ENCODE data around the gene FGL2.
"Not testable (repeated sequence)": the region's sequence is repeated elsewhere in the genome, so short reads cannot be mapped to it uniquely, and the experiment has no call there.

Gene FGL2

DNA sequence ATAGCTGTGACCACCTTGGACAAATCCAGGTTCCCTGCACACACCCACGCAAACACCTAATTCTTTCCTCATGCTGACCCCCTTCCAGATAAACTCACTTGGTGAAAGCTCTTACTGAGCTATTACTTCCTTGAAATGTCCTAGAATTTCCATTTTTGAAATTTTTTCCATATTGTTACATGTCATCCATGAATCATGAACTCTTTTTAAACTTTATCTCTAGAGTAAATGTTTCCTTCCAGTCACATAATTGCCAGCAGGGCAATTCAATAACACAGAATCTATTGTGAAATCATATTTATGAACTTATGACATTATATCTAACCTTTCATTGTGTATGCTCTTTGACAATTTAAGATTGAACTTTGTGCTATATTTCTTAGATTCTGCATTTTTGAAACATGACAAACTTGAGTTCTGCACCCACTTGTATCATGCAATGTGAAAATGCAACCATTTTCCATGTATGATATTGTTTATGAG is 26.8 kb upstream of the FGL2 start:
- DNase-seq (ENCODE audit: extremely low read depth, low read depth): no peak
- no peak overlapping the region for H3K4me3 ChIP-seq (replicated peaks; ENCODE audit: low read depth, low read length)
- TF ChIP-seq, protein P1, sequence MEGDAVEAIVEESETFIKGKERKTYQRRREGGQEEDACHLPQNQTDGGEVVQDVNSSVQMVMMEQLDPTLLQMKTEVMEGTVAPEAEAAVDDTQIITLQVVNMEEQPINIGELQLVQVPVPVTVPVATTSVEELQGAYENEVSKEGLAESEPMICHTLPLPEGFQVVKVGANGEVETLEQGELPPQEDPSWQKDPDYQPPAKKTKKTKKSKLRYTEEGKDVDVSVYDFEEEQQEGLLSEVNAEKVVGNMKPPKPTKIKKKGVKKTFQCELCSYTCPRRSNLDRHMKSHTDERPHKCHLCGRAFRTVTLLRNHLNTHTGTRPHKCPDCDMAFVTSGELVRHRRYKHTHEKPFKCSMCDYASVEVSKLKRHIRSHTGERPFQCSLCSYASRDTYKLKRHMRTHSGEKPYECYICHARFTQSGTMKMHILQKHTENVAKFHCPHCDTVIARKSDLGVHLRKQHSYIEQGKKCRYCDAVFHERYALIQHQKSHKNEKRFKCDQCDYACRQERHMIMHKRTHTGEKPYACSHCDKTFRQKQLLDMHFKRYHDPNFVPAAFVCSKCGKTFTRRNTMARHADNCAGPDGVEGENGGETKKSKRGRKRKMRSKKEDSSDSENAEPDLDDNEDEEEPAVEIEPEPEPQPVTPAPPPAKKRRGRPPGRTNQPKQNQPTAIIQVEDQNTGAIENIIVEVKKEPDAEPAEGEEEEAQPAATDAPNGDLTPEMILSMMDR (IDR thresholded peaks at IDR 0.05; ENCODE audit: low read depth, low read length, missing control alignments): no peak

- H3K4me3 ChIP-seq (replicated peaks; ENCODE audit: low read depth, low read length): no peak overlapping the region
- DNase-seq (ENCODE audit: extremely low read depth, low read depth): no peak
- TF ChIP-seq, protein P1 (IDR thresholded peaks at IDR 0.05; ENCODE audit: low read depth, low read length, missing control alignments): no peak
Measured at GRCh38 chr7:77223261-77223660, 23.6 kb upstream of the FGL2 start.

DNA sequence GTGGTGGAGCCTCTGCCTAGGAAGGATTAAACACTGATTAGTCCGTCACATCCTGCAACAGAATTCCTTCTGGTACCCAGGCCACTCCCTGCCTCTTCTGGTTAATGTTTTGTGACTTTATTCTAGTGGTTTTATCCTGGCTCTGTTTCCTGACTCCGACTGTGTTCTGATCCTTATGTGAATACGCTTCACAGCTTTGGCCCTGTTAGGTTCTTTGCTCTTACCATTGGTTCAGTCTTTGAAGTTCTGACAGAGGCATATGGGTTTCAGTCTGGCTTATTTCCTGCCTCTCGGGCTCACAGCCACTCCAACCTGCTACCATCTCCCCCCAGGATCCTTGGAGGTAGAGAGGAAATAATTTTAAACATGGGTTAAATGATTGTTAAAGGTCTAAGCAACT is 23.2 kb upstream of the FGL2 start:
- TF ChIP-seq, protein P1 (IDR thresholded peaks at IDR 0.05; ENCODE audit: low read depth, low read length, missing control alignments): no peak
- DNase-seq (ENCODE audit: extremely low read depth, low read depth): no peak
- no peak overlapping the region for H3K4me3 ChIP-seq (replicated peaks; ENCODE audit: low read depth, low read length)

DNA sequence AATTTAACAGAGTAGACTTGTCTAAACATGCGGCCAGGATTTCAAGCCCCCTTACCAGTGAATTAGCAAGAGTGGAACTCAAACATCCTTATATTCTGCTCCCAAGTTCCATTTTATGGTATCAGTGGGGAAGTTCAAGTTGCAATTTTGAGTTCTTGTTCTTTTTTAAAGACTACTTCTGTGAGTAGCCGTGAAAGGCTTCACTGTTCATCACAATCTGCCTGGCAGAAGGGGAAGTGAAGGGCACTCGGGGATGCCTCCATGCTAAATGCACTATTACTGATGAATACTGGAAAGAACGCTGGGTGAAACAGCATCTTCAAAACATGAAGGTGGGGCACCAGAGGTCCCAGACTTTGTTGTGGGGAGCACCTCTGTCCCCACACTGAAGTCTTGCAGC is 22.4 kb upstream of the FGL2 start:
- no peak overlapping the region for H3K4me3 ChIP-seq (replicated peaks; ENCODE audit: low read depth, low read length)
- DNase-seq (ENCODE audit: extremely low read depth, low read depth): no peak
- TF ChIP-seq, protein P1 (IDR thresholded peaks at IDR 0.05; ENCODE audit: low read depth, low read length, missing control alignments): no peak

DNA sequence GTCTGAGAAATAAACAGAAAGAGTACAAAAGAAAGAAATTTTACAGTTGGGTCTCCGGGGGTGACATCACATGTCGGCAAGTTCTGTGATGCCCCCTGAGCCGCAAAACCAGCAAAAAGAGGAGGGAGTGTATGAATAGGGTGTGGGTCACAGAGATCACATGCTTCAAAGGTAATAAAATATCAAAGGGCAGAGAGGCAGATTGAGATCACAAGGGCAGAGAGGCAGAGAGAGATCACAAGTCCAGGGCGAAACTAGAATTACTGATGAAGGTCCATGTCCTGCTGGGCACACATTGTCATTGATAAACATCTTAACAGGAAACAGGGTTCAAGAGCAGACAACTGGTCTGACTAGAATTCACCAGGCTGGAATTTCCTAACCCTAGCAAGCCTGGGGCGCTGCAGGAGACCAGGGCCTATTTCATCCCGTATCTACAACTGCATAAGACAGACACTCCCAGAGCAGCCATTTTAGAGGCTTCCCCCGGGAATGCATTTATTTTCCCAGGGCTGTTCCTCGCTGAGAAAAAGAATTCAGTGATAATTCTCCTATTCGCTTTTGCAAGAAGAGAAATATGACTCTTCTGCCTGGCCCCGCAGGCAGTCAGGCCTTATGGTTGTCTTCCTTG is 20.2 kb upstream of the FGL2 start:
- DNase-seq (ENCODE audit: extremely low read depth, low read depth); H3K4me3 ChIP-seq (replicated peaks; ENCODE audit: low read depth, low read length): not testable (repeated sequence)

- DNase-seq (ENCODE audit: extremely low read depth, low read depth): no peak
- TF ChIP-seq, protein P1 (IDR thresholded peaks at IDR 0.05; ENCODE audit: low read depth, low read length, missing control alignments): no peak
- no peak overlapping the region for H3K4me3 ChIP-seq (replicated peaks; ENCODE audit: low read depth, low read length)
Measured at GRCh38 chr7:77217474-77218185, 18.0 kb upstream of the FGL2 start.

GRCh38 chr7:77216181-77216845 is 16.7 kb upstream of the FGL2 start:
- TF ChIP-seq, protein P1 (IDR thresholded peaks at IDR 0.05; ENCODE audit: low read depth, low read length, missing control alignments): no peak
- H3K4me3 ChIP-seq (replicated peaks; ENCODE audit: low read depth, low read length): no peak overlapping the region
- no peak for DNase-seq (ENCODE audit: extremely low read depth, low read depth)
